C4-2B (cell line): ENCODE results near the gene TIGD1.
"Not testable (repeated sequence)": the region's sequence is repeated elsewhere in the genome, so short reads cannot be mapped to it uniquely, and the experiment has no call there.

ENCODE experiments used
- H3K27ac ChIP-seq: fragments of 450-650 bp; 2 replicates; pipeline ENCODE4 v1.5.1; 2017
- CTCF ChIP-seq: fragments of 450-650 bp; conservative IDR thresholded peaks from 2 replicates; pipeline ENCODE4 v1.5.1; 2017; ENCODE audit warnings: mild to moderate bottlenecking
- ZFX ChIP-seq: fragments of 450-650 bp; IDR thresholded peaks from 2 replicates; pipeline ENCODE4 v1.6.1; 2017

Gene TIGD1

GRCh38 chr2:232537499-232537898 lies 12.9 kb downstream of the TIGD1 start:
- TF ChIP-seq CTCF (no peak), ZFX (no peak)

GRCh38 chr2:232537079-232537478 lies 13.3 kb downstream of the TIGD1 start:
- H3K27ac ChIP-seq, result no peak overlapping the region
- no peak for TF ChIP-seq CTCF
- no peak for TF ChIP-seq ZFX

More at GRCh38 chr2:232537499-232537898, 12.9 kb downstream of the TIGD1 start:
- no peak overlapping the region for H3K27ac ChIP-seq

- no peak overlapping the region for H3K27ac ChIP-seq
- TF ChIP-seq ZFX (no peak), CTCF (no peak)
Measured at GRCh38 chr2:232535761-232536530, 14.4 kb downstream of the TIGD1 start.

GRCh38 chr2:232534940-232535651 lies 15.3 kb downstream of the TIGD1 start:
- H3K27ac ChIP-seq, result no peak overlapping the region
- TF ChIP-seq CTCF, result no peak
- TF ChIP-seq ZFX, result no peak

GRCh38 chr2:232533944-232534710 lies 16.2 kb downstream of the TIGD1 start:
- no peak overlapping the region for H3K27ac ChIP-seq
- TF ChIP-seq ZFX (no peak), CTCF (no peak)

GRCh38 chr2:232532821-232533220 lies 17.5 kb downstream of the TIGD1 start:
- H3K27ac ChIP-seq, result not testable (repeated sequence)

- H3K27ac ChIP-seq, result no peak overlapping the region
- no peak for TF ChIP-seq ZFX
- TF ChIP-seq CTCF, result no peak
Measured at GRCh38 chr2:232532419-232532818, 17.9 kb downstream of the TIGD1 start.
